NCI-H2107 treated with DMSO at 0.1 percent for 48 hours (cell line): Measurements from ENCODE around the gene IGSF8.

Experiments used
- DNase-seq: peaks from one replicate; lab custom pipeline; 2025; ENCODE audit not compliant: unreplicated experiment; lab: John Stamatoyannopoulos, UW

IGSF8 gene

DNA sequence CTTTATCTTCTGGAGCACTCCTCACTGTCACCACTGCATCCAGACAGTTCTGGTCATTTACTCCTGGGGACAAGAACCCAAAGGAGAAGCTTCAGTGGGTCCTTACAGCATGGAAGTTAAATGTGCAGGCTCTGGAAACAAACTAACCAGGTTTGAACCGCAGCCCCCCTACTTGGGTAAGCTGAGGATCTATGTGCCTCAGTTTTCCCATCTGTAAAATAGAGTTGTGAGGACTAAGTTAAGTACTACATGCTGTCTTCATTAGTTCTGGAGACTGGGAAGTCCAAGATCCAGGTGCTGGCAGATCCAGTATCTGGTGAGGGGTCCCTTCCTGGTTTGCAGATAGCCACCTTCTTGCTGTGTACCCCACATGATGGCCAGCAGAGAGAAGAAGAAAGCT lies 9.1 kb upstream of the IGSF8 start:
- DNase-seq = no peak

- no peak for DNase-seq
These were observed 6.7 kb upstream of the IGSF8 start for GRCh38 chr1:160105155-160105554.

GRCh38 chr1:160104486-160104885 lies 6.1 kb upstream of the IGSF8 start:
- DNase-seq = no peak

DNA sequence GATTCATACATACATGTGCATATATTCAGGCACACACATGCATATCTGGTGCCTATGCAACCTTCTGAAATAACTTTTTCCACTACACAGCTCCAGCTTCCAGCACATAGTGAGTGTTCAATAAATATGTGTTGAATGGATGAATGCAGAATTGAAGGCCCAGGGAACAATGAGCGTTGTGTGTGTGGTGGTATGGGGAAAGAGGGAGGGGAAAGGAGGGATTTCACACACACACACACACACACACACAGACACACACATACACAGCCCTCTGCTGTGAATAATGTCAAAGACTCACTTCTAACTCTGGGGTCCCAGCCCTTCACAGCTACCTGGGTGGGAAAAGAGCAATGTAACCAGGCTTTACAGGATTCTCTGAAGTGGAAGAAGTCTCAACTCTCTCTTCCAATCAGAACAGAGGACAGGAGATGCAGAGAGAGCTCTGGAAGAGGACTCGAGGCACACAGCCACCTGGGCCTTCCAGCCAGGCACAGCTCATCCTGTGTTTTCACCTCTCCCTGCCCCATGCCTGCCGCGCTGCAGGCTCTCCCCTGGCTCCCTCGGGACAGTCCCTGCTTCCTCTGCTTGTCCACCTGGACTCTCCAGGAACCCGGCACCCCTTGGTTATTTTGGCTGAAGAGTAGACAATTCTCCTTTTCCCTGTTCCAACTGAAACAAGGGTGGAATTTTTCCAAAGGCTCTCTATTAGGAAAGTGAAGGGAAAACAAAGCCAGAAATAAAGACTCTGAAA lies 5.4 kb upstream of the IGSF8 start:
- DNase-seq = no peak

DNA sequence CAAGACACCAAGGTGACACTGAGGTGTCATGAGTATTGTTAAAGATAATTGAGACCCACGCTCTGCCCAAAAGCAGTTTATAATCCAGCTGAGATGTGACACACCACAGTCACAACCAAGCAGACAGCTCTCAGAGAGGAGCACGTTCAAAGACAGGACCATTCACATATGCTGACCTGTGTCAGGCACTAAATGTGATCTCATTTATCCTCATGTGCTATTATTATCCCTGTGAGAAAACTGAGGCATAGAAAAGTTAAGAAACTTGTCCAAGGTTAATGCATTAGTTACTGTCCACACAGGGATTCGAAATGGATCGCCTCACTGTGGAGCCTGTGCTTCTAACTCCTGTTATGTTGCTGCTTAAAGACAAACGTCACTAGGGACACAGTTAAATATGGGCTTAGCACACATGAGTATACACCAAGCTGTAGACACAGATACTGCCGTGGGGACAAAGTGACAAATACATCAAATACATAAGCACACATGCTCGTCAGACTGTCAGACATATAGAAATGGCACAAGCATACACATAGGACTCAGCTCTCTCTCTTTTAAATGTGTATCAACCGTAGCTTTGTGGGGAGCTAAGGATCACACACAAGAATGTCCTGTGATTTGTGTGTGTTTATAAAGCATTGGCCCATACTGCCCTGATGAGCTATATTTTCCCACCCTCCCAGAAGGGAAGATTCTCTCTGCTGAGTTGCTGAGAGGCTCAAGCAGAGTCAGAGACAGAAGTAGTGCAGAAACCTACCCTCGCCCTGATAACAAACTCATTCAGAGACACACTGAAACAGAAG lies 3.5 kb upstream of the IGSF8 start:
- DNase-seq = no peak

DNA sequence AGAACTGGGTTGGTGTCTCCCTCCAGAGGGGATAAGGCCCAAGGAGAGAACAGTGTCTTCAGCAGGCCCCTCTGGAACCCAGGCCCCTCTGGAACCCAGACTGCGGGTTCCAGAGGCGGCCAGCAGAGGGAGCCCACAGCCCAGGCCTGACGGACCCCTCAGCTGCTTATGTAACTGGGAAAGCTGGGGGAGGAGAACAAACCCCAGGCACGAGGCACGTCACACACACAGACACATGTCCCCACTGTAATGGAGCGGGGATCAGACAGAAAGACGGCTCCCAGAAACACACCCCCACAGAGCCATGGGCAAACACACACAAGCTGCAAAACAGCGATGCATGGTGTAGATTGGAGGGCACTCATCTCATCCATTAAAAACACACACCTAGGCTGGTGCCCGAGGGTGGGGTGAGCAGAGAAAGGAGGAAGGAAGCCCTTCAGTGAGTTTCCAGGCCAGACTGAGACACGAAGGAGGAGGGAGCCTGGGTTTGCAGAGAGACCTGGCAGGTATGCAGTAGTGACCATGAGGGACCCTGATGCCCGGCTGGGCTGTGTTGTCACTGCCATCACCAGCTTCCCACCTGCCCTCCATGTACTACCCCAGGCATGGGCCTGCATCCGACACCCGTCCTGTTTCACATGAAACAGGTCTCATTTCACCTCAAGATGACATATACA lies 2.8 kb upstream of the IGSF8 start:
- DNase-seq = peak; percentile 80

GRCh38 chr1:160099716-160100375 lies 1.4 kb upstream of the IGSF8 start:
- DNase-seq = no peak

DNA sequence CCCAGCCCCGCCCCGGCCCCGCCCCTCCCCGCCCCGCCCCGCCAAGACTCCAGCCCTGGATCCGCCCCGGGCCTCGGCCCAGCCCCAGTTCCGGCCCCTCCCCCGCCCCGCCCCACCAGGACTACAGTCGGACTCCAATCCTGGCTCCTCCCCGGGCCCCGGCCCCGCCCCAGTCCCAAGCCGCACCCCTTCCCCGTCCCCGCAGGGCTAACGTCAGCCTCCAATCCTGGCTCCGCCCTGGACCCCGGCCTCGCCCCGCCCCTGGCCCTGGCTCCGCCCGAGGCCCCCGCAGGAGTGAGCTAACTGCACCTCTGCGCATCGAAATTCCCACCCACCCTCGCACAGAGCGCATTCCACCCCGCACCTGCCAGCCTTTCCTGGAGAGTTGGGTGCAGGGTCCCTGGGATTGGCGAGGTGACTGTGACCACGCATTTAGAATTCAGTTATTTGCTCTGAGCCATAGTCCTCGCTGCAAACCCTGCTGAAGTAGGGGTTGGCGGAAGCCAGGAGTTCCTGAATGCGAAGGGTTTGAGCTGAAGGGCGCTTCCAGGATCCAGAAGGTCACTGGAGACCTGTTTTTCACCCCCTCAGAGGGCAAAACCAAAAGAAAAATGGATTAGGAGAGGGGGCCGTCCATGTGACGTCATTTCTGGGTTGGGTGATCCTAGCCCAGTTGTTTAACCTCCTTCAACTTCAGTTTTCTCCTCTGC lies 588 bp upstream of the IGSF8 start:
- DNase-seq = peak; percentile 93

- no peak for DNase-seq
These were observed 1.1 kb downstream of the IGSF8 start for GRCh38 chr1:160097151-160097910.

- no peak for DNase-seq
These were observed 1.9 kb downstream of the IGSF8 start for GRCh38 chr1:160096274-160097116.

GRCh38 chr1:160095382-160096105 lies 2.9 kb downstream of the IGSF8 start:
- no peak for DNase-seq

DNA sequence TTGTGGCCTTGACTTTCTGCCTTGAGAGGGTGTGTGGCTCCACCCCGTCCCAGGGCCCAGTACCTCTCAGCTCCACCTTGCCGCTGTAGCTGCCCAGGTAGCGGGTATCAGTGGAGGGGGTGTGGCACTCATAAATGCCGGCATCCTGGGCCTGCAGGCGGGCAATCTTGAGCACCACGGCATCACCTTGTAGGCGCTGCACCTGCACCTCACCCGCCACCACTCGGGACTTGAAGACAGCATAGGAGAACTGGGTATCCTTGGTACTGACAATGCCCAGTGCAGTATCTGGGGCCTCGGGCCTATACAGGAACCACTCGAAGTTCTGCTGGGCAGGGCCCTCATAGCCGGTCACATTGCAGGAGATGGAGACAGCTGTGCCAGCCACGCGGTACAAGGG lies 3.6 kb downstream of the IGSF8 start:
- DNase-seq = no peak

- no peak for DNase-seq
These were observed 4.2 kb downstream of the IGSF8 start for GRCh38 chr1:160094291-160094625.

GRCh38 chr1:160093624-160094290 lies 4.7 kb downstream of the IGSF8 start:
- DNase-seq = no peak

- no peak for DNase-seq
These were observed 5.4 kb downstream of the IGSF8 start for GRCh38 chr1:160093069-160093395.

GRCh38 chr1:160092366-160093068 lies 5.9 kb downstream of the IGSF8 start:
- DNase-seq = no peak

DNA sequence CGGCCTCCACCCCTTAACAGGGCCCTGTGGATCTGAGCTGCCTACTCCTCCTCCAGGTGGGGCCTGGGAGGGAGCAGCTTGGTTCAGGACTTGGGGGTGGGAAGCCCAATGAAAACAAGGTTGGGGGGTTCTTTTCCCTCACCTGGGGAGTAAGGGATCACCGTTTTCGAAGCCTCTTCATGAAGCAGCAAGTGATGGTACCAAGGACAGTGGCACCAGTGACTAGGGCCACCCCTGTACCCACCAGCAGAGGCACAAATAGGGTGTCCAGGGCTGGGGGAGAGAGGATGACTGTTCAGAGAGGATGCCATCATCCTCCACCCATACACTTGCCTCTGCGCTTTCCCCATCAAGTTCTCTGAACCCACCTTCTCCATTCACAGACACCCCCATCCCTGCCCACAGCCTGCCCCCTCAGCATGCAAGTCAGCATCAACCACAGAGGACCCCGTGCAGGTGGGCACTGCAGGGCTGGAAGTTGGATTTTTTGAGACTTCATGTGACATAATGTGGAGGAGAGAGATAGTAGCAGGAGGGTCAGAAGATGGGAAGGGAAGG lies 6.7 kb downstream of the IGSF8 start:
- no peak for DNase-seq
